ENCODE measurements around the gene TSPAN10. TPM values are rescaled to one million over a fixed set of nuclear protein-coding genes. Genes with fewer than 3 reads are reported as not detected.

The TSPAN10 gene
- total RNA-seq, 1 donor from 2014 or later = 0.16 TPM

GRCh38 chr17:81635431-81635830, 1.6 kb upstream of the TSPAN10 start:
- no peak for DNase-seq

- DNase-seq = no peak
Observed at GRCh38 chr17:81635973-81636504, 957 bp upstream of the TSPAN10 start.

- DNase-seq = no peak
Observed at GRCh38 chr17:81638683-81639082, 1.7 kb downstream of the TSPAN10 start.

GRCh38 chr17:81640011-81640410, 3.0 kb downstream of the TSPAN10 start:
- DNase-seq = no peak

GRCh38 chr17:81641825-81642489, 5.0 kb downstream of the TSPAN10 start:
- no peak for DNase-seq

- DNase-seq = no peak
Observed at GRCh38 chr17:81644496-81644895, 7.5 kb downstream of the TSPAN10 start.

- no peak for DNase-seq
Observed at GRCh38 chr17:81644976-81645952, 8.3 kb downstream of the TSPAN10 start.

- no peak for DNase-seq
Observed at GRCh38 chr17:81646869-81647600, 10.0 kb downstream of the TSPAN10 start.

GRCh38 chr17:81647640-81648012, 10.6 kb downstream of the TSPAN10 start:
- DNase-seq = no peak

- DNase-seq = no peak
Observed at GRCh38 chr17:81648013-81648706, 11.2 kb downstream of the TSPAN10 start.

- DNase-seq = no peak
Observed at GRCh38 chr17:81648707-81649085, 11.7 kb downstream of the TSPAN10 start.

GRCh38 chr17:81650951-81651350, 14.0 kb downstream of the TSPAN10 start:
- DNase-seq = no peak

- no peak for DNase-seq
Observed at GRCh38 chr17:81651692-81652091, 14.7 kb downstream of the TSPAN10 start.

- DNase-seq = no peak
Observed at GRCh38 chr17:81652906-81653771, 16.1 kb downstream of the TSPAN10 start.

GRCh38 chr17:81655378-81656117, 18.6 kb downstream of the TSPAN10 start:
- no peak for DNase-seq

GRCh38 chr17:81656118-81656743, 19.2 kb downstream of the TSPAN10 start, which contains the start of gene PDE6G:
Gene PDE6G, minus strand, starts transcription at chr17:81656542. Its CDS starts 3,237 bp downstream, at chr17:81653305.
- DNase-seq = no peak

- DNase-seq = no peak
Observed at GRCh38 chr17:81656835-81657234, 19.8 kb downstream of the TSPAN10 start.

- DNase-seq = no peak
Observed at GRCh38 chr17:81659038-81659437, 22.0 kb downstream of the TSPAN10 start.

- DNase-seq = no peak
Observed at GRCh38 chr17:81660441-81660840, 23.4 kb downstream of the TSPAN10 start.

GRCh38 chr17:81662002-81662401, 25.0 kb downstream of the TSPAN10 start:
- no peak for DNase-seq

Measured in occipital lobe (tissue), 2 donors.